ACC112 (cell line): ENCODE data around the gene TNNT3.

Experiments
- H2AFZ ChIP-seq: fragments of 200-600 bp; sonication (generic); one replicate; pipeline ENCODE4 v1.6.0; 2017; ENCODE audit warnings: antibody characterized with exemption, low read length; ENCODE audit not compliant: unreplicated experiment
- H3K27ac ChIP-seq: fragments of 200-600 bp; sonication (generic); 2 replicates; pipeline ENCODE4 v1.5.1; 2014; ENCODE audit warnings: low read depth, mild to moderate bottlenecking, antibody characterized with exemption, low read length, moderate library complexity
- H3K27me3 ChIP-seq: fragments of 200-600 bp; sonication (generic); 2 replicates; pipeline ENCODE4 v1.6.1; 2014; ENCODE audit warnings: mild to moderate bottlenecking, antibody characterized with exemption, low read length, moderate library complexity, mixed read lengths; ENCODE audit not compliant: insufficient read depth
- H3K36me3 ChIP-seq: fragments of 200-600 bp; sonication (generic); 2 replicates; pipeline ENCODE4 v1.6.1; 2016; ENCODE audit warnings: mild to moderate bottlenecking, antibody characterized with exemption, low read length, moderate library complexity, mixed read lengths; ENCODE audit not compliant: insufficient read depth
- H3K4me1 ChIP-seq: fragments of 200-600 bp; sonication (generic); one replicate; pipeline ENCODE4 v1.6.1; 2016; ENCODE audit warnings: low read length, mixed read lengths; ENCODE audit not compliant: insufficient read depth, unreplicated experiment, control insufficient read depth
- H3K4me3 ChIP-seq: fragments of 200-600 bp; sonication (generic); 2 replicates; pipeline ENCODE4 v1.5.1; 2014; ENCODE audit warnings: mild to moderate bottlenecking, low read depth, low read length
- H3K79me2 ChIP-seq: fragments of 200-600 bp; sonication (generic); one replicate; pipeline ENCODE4 v1.6.0; 2016; ENCODE audit warnings: low read length; ENCODE audit not compliant: control insufficient read depth, unreplicated experiment, insufficient read depth

Gene TNNT3

DNA sequence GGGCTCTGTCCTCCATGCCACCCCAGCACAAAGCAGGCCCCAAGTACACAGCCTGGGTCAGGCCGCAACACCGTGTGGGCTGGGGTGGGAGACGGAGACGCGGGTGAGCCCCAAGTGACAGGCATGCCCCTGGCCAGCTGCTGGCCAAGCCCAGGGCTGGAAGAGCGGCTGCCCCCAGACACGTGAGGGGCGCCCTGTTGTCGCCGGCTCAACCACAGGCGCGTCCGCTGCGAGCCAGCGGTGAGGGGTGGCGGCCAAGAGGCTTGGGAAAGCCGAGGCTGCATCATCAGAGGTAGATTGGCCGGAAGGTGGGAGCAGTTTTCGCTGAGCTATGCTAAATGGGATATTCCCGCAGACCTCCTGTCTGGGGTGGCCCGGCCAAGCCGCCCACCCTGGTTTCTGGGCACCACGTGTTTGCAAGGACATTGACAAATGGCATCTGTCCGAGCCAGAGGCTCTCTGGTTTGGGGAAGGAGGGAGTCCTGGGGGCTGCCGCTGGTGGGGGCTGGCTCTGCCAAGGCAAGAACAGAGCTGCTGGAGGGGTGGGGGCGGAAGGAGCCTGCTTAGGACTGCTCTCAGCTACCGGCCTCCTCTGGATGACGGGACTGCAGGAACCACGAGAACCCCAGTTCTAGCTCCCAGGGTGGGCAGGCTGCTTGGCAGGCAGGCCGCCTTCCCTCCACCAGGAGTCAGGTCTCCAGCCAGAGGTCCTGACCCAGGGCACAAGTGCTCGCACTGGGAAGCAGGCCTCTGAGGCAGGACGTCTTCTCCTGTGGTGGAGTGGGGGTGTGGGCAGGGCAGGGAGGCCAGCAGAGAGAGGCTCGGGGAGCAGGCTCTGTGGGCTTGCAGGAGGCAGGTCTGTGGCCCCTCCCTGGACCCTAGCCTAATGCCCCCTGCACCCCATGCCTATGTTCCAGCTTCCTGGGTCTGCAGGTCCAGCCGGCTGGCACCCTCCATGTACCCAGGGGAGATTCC lies 28.4 kb upstream of the TNNT3 start:
- Histone ChIP-seq H3K4me3 (no peak overlapping the region), H2AFZ (no peak overlapping the region), H3K79me2 (no peaks in the 10 kb centered on the region), H3K27me3 (peaks cover 3% of the 10 kb centered on the region; the same call in 1 of the 2 replicates), H3K4me1 (no peaks in the 10 kb centered on the region), H3K27ac (no peak overlapping the region), H3K36me3 (no peaks in the 10 kb centered on the region)

DNA sequence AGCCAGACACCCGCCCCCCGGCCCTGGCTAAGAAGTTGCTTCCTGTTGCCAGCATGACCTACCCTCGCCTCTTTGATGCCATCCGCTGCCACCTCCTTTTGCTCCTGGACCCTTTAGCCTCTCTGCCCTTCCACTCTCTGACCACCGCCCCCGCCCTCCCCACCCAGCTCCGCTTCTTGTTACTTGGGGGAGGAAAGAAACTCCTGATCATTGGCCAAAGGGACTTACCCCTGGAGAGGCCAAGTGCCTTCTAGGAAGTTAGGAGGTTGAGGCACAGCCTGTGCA lies 27.7 kb upstream of the TNNT3 start, which contains the start of gene PRR33:
TSS of gene PRR33 (minus strand) at position 65 of the 285 bp plus-strand sequence. CDS start 1,311 bp downstream, outside the sequence.
- H3K4me1 ChIP-seq = no peaks in the 10 kb centered on the region
- no peaks in the 10 kb centered on the region for H3K79me2 ChIP-seq
- H3K4me3 ChIP-seq = no peak within 1 kb of the TSS
- no peak within 1 kb of the TSS for H2AFZ ChIP-seq
- H3K27me3 ChIP-seq = peaks cover 9% of the 10 kb centered on the region; the same call in 1 of the 2 replicates
- H3K27ac ChIP-seq = no peak within 1 kb of the TSS
- no peaks in the 10 kb centered on the region for H3K36me3 ChIP-seq

DNA sequence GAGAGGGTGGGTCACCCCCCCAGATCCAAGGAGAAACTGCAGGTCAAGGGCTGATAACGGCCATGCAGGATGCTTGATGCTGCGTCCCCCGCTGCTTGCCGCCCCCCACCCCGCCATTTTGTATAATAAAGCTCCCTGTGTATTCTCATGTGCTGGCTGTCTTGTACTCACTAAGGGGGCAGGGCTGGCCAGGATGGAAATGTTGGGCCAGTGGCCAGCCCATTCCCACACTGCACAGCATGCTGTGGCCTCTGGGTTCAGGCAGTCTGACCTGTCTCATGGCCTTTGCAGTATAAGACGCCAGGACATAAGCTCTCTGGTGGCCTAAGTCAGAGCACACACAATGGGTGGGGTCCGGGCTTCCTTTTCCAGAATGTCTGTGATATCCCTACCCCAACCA lies 27.4 kb upstream of the TNNT3 start:
- peaks cover 13% of the 10 kb centered on the region; the same call in 1 of the 2 replicates for H3K27me3 ChIP-seq
- no peak overlapping the region for H2AFZ ChIP-seq
- H3K79me2 ChIP-seq = no peaks in the 10 kb centered on the region
- no peaks in the 10 kb centered on the region for H3K36me3 ChIP-seq
- H3K4me1 ChIP-seq = no peaks in the 10 kb centered on the region
- H3K4me3 ChIP-seq = no peak overlapping the region
- H3K27ac ChIP-seq = no peak overlapping the region

DNA sequence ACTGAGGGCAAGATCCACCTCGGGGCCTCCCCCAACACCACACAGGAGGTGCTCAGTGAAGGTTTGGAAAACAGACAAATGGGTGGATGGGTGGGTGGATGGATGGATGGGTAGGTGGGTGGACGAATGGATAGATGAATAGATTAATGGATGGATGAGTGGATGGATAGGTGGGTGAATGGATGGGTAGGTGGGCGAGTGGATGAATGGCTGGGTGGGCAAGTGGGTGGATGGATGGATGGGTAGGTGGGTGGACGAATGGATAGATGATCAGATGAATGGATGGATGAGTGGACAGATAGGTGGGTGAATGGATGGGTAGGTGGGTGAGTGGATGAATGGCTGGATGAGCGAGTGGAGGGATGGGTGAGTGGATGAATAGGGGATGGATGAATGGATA lies 26.9 kb upstream of the TNNT3 start:
- no peaks in the 10 kb centered on the region for H3K79me2 ChIP-seq
- H3K36me3 ChIP-seq = no peaks in the 10 kb centered on the region
- H2AFZ ChIP-seq = no peak overlapping the region
- peaks cover 17% of the 10 kb centered on the region for H3K27me3 ChIP-seq
- H3K4me1 ChIP-seq = no peaks in the 10 kb centered on the region
- no peak overlapping the region for H3K4me3 ChIP-seq
- no peak overlapping the region for H3K27ac ChIP-seq

DNA sequence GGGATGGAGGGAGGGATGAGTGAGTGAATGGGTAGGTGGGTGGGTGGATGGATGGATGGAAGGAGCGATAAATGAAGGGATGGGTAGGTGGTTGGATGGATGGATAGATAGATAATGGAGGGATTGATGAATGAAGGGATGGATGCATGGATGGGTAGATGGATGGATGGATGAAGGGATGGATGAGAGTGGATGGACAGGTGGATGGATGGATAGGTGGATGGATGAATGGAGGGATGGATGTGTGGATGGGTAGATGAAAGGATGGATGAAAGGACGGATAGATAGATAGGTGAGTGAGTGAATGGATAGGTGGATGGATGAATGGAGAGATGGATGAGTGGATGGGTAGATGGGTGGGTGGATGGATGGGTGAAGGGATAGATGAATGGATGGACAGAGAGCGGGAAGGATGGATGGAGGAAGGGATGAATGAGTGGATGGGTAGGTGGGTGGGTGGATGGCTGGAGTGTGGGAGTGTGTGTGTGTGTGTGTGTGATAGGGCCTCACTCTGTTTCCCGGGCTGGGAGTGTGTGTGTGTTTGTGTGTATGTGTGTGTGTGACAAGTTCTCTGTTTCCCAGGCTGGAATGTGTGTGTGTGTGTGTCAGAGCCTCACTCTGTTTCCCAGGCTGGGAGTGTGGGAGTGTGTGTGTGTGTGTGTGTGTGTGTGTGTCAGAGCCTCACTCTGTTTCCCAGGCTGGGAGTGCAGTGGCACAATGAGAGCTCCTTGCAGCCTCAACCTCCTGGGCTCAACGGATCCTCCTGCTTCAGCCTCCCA lies 25.7 kb upstream of the TNNT3 start:
- H3K79me2 ChIP-seq = no peaks in the 10 kb centered on the region
- H3K36me3 ChIP-seq = no peaks in the 10 kb centered on the region
- no peak overlapping the region for H2AFZ ChIP-seq
- H3K27ac ChIP-seq = no peak overlapping the region
- H3K27me3 ChIP-seq = peaks cover 21% of the 10 kb centered on the region
- H3K4me1 ChIP-seq = no peaks in the 10 kb centered on the region
- H3K4me3 ChIP-seq = no peak overlapping the region

DNA sequence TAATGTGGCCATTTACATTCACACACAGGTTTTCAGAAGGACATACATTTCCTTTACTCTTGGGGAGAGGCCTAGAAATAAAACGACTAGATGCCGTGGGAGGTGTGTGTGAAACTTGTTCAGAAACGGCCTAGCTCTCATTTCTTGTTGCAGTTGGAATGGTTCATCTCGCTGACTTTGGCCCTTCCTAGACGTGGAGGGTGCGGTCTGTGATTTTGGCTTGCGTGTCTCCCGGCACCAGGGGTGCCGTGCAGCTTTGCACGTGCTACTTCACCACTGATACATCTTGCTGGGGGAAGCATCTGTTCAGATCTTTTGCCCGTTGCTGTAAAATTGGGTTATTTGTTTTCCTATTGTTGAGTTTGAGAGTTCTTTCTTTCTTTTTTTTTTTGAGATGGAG lies 24.7 kb upstream of the TNNT3 start:
- H3K79me2 ChIP-seq = no peaks in the 10 kb centered on the region
- no peak overlapping the region for H3K27ac ChIP-seq
- H3K4me3 ChIP-seq = no peak overlapping the region
- H3K27me3 ChIP-seq = peaks cover 30% of the 10 kb centered on the region
- no peak overlapping the region for H2AFZ ChIP-seq
- H3K4me1 ChIP-seq = no peaks in the 10 kb centered on the region
- no peaks in the 10 kb centered on the region for H3K36me3 ChIP-seq

DNA sequence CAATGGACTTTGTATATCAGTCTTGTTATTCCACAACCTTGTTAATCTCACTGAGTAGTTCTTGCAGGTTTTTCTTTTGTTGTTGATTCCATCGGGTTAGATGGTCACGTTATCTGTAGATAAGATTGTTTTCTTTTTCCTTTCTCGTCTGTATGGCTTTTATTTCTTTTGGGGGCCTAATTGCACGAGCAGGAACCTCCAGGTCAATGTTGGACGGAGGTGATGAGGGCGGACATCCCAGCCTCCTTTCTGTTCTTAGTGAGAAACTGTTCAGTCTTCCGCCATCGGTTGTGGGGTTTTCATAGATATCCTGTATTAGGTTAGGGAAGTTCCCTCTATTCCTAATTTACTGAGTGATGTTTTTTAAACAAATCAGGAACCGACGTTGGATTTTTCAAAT lies 23.0 kb upstream of the TNNT3 start:
- Histone ChIP-seq H3K27ac (no peak overlapping the region), H3K4me3 (no peak overlapping the region), H2AFZ (no peak overlapping the region)

DNA sequence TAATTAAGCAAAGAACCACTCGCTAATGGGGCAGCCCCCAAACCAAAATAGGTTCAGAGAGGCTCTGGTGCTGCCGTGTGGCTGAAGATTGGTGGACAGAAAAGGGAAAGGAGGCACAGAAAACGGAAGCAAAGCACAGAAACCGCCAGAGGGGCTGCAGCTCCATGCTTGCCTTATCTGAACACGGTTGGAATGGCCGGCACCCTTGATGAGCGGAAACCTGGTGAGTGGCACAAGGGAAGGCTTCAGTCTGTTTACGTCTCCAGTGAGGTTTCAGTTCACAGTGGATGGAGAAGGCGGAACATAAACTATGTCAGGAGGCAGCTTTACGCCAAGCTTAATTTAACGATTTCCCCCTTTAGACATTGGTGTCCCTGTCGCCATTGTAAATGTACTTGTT lies 22.6 kb upstream of the TNNT3 start:
- no peak overlapping the region for H2AFZ ChIP-seq
- H3K4me3 ChIP-seq = no peak overlapping the region

More for the DNA sequence above, 23.0 kb upstream of the TNNT3 start:
- H3K27me3 ChIP-seq = peaks cover 36% of the 10 kb centered on the region
- H3K4me1 ChIP-seq = no peaks in the 10 kb centered on the region
- H3K36me3 ChIP-seq = no peaks in the 10 kb centered on the region
- no peaks in the 10 kb centered on the region for H3K79me2 ChIP-seq

DNA sequence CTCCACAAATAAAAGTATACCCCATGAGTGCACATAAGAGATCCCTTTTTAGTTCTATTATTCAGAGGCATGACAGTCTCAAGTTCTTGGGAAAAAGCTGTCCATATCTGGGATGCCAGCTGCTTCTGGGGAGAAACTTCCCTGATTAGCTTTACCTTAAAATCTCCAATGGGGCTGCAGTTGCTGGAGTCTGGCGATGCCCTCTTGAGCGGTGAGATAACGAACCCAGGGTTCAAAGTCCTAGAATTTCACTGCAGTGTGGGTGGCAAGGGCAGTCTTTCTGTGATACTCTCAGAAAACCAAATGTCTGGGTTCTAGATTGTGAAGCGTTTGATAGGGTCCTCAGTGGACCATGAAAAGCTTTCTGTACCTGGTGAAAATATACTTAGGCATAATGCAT lies 20.4 kb upstream of the TNNT3 start:
- H3K4me3 ChIP-seq = no peak overlapping the region
- peaks cover 36% of the 10 kb centered on the region for H3K27me3 ChIP-seq
- H3K79me2 ChIP-seq = no peaks in the 10 kb centered on the region
- H3K27ac ChIP-seq = no peak overlapping the region
- no peaks in the 10 kb centered on the region for H3K4me1 ChIP-seq
- no peak overlapping the region for H2AFZ ChIP-seq
- H3K36me3 ChIP-seq = no peaks in the 10 kb centered on the region

More for the DNA sequence above, 22.6 kb upstream of the TNNT3 start:
- Histone ChIP-seq H3K4me1 (no peaks in the 10 kb centered on the region), H3K36me3 (no peaks in the 10 kb centered on the region), H3K27me3 (peaks cover 36% of the 10 kb centered on the region), H3K27ac (no peak overlapping the region), H3K79me2 (no peaks in the 10 kb centered on the region)

DNA sequence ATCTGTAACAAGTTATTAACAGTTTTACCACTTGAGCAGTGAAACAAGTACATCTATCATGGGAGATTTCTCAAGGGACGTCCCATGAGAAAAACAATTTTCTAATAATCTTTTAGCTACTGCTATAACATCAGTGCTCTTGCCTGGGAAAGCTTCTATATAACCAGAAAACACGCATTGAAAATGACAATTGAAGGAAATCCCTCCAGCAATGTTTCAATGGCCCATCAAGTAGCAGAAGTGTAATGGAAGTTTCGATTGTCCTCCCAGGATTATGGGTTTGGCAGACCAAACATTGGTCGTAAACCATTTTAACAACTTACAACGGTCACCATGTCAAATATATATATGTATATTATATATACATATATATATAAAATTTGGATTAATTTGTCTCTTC lies 19.8 kb upstream of the TNNT3 start:
- peaks cover 36% of the 10 kb centered on the region for H3K27me3 ChIP-seq

More for the DNA sequence above, 19.8 kb upstream of the TNNT3 start:
- H3K36me3 ChIP-seq = no peaks in the 10 kb centered on the region
- H3K4me1 ChIP-seq = no peaks in the 10 kb centered on the region
- no peak overlapping the region for H3K27ac ChIP-seq
- no peaks in the 10 kb centered on the region for H3K79me2 ChIP-seq
- no peak overlapping the region for H2AFZ ChIP-seq
- H3K4me3 ChIP-seq = no peak overlapping the region
